ENCODE measurements around the gene ADIPOR1.

The ADIPOR1 gene

DNA sequence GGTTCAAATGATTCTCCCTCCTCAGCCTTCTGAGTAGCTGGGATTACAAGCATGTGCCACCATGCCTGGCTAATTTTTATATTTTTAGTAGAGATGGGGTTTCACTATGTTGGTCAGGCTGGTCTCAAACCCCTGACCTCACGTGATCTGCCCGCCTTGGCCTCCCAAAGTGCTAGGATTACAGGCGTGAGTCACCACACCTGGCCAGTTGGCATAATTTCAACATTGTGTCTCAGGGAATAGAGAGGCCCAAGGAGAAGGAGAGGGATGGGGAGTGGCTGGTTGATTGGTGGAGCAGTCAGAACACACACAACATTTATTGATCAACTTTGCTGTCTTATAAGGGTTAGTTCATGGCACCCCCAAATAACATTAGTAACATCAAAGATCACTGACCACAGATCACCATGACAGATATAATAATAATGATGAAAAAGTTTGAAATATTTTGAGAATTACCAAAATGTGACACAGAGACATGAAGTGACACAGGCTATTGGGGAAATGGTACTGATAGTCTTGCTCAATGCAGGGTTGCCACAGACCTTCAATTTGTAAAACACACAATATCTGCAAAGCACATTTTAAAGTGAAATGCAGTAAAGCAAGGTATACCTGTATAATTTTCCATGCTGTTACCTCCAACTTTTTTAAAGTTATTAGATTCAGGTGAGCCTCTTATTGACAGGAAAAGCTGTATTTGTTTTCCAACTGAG lies 24.8 kb upstream of the ADIPOR1 start:
- Histone ChIP-seq H3K36me3 (ENCODE audit: control insufficient read depth, insufficient read depth, low read length) (no peaks in the 10 kb centered on the region), H3K27ac (no peak overlapping the region), H2AFZ (no peak overlapping the region), H3K4me2 (ENCODE audit: low read length) (no peak overlapping the region), H3K9me3 (ENCODE audit: control insufficient read depth, low read length) (no peaks in the 10 kb centered on the region), H3K4me3 (ENCODE audit: low read depth, low read length) (no peak overlapping the region), H3K79me2 (no peaks in the 10 kb centered on the region), H3K27me3 (ENCODE audit: control insufficient read depth, insufficient read depth, low read length) (no peaks in the 10 kb centered on the region), H3K9ac (no peak overlapping the region), H3K4me1 (no peaks in the 10 kb centered on the region)
- TF ChIP-seq, protein P1, sequence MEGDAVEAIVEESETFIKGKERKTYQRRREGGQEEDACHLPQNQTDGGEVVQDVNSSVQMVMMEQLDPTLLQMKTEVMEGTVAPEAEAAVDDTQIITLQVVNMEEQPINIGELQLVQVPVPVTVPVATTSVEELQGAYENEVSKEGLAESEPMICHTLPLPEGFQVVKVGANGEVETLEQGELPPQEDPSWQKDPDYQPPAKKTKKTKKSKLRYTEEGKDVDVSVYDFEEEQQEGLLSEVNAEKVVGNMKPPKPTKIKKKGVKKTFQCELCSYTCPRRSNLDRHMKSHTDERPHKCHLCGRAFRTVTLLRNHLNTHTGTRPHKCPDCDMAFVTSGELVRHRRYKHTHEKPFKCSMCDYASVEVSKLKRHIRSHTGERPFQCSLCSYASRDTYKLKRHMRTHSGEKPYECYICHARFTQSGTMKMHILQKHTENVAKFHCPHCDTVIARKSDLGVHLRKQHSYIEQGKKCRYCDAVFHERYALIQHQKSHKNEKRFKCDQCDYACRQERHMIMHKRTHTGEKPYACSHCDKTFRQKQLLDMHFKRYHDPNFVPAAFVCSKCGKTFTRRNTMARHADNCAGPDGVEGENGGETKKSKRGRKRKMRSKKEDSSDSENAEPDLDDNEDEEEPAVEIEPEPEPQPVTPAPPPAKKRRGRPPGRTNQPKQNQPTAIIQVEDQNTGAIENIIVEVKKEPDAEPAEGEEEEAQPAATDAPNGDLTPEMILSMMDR (IDR thresholded peaks at IDR 0.05) = no peak

DNA sequence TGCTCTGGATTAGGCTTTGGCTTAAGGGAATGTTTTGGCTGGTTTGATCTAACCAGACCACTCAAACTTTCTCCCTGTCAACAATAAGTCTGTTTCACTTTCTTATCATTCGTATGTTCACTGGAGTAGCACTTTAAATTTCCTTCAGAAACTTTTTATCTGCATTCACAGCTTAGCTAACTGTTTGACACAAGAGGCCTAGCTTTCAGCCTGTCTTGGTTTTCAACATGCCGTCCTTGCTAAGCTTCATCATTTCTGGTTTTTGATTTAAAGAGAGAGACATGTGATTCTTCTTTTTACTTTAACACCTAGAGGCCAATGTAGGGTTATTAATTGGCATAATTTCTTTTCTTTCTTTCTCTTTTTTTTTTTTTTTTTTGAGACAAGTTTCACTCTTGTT lies 23.8 kb upstream of the ADIPOR1 start:
- Histone ChIP-seq H3K27ac (no peak overlapping the region), H3K9ac (no peak overlapping the region), H3K27me3 (ENCODE audit: control insufficient read depth, insufficient read depth, low read length) (no peaks in the 10 kb centered on the region), H3K9me3 (ENCODE audit: control insufficient read depth, low read length) (no peaks in the 10 kb centered on the region), H3K4me2 (ENCODE audit: low read length) (no peak overlapping the region), H3K4me1 (no peaks in the 10 kb centered on the region), H3K4me3 (ENCODE audit: low read depth, low read length) (no peak overlapping the region), H2AFZ (no peak overlapping the region), H3K79me2 (no peaks in the 10 kb centered on the region), H3K36me3 (ENCODE audit: control insufficient read depth, insufficient read depth, low read length) (no peaks in the 10 kb centered on the region)
- TF ChIP-seq, protein P1 (IDR thresholded peaks at IDR 0.05) = no peak

DNA sequence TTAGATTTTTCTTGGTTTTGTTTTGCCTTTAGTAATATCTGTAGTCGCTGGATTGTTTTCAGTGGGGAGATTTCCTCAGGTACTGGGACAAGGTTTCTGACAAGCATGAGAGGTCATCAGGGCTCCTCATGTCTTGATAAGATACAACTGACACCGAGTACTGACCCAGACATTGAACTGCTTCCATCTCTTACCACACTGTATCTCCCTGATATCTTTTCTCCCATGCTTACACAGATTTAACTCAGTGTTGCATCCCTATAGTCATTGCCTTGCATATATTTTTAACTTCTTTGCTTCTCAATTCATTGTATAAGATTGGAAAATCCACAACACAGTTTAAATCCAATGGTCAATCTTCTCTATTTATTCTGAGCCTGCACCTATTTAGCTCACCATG lies 21.3 kb upstream of the ADIPOR1 start:
- no peak overlapping the region for H3K27ac ChIP-seq
- H3K79me2 ChIP-seq = no peaks in the 10 kb centered on the region
- H3K27me3 ChIP-seq (ENCODE audit: control insufficient read depth, insufficient read depth, low read length) = no peaks in the 10 kb centered on the region
- no peak overlapping the region for H2AFZ ChIP-seq
- no peak overlapping the region for H3K9ac ChIP-seq
- TF ChIP-seq, protein P1 (IDR thresholded peaks at IDR 0.05) = no peak
- no peaks in the 10 kb centered on the region for H3K9me3 ChIP-seq (ENCODE audit: control insufficient read depth, low read length)
- no peak overlapping the region for H3K4me3 ChIP-seq (ENCODE audit: low read depth, low read length)
- no peak overlapping the region for H3K4me2 ChIP-seq (ENCODE audit: low read length)
- H3K36me3 ChIP-seq (ENCODE audit: control insufficient read depth, insufficient read depth, low read length) = no peaks in the 10 kb centered on the region
- H3K4me1 ChIP-seq = no peaks in the 10 kb centered on the region

DNA sequence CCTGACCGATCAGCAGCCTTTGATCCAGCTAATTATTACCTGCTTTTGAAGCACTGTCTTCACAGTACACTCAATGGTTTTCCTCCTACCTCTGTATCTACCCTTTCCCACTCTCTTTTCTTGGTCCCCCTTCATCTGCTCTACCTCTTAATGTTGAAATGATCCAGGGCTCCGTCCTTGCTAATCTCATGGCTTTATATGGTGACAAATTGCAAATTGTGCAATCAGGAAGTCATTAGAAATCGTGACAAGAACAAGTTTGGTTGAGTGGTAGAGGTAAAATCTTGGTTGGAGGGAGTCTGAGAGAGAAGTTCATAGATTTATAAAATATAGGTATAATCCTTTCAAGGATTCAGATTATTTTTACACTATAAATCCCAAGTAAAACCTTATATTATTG lies 18.5 kb upstream of the ADIPOR1 start:
- no peak overlapping the region for H3K27ac ChIP-seq
- no peak overlapping the region for H3K4me3 ChIP-seq (ENCODE audit: low read depth, low read length)
- H2AFZ ChIP-seq = no peak overlapping the region
- H3K36me3 ChIP-seq (ENCODE audit: control insufficient read depth, insufficient read depth, low read length) = no peaks in the 10 kb centered on the region
- H3K4me2 ChIP-seq (ENCODE audit: low read length) = no peak overlapping the region
- H3K9ac ChIP-seq = no peak overlapping the region
- TF ChIP-seq, protein P1 (IDR thresholded peaks at IDR 0.05) = no peak
- H3K79me2 ChIP-seq = no peaks in the 10 kb centered on the region
- no peaks in the 10 kb centered on the region for H3K27me3 ChIP-seq (ENCODE audit: control insufficient read depth, insufficient read depth, low read length)
- H3K9me3 ChIP-seq (ENCODE audit: control insufficient read depth, low read length) = no peaks in the 10 kb centered on the region
- no peaks in the 10 kb centered on the region for H3K4me1 ChIP-seq

DNA sequence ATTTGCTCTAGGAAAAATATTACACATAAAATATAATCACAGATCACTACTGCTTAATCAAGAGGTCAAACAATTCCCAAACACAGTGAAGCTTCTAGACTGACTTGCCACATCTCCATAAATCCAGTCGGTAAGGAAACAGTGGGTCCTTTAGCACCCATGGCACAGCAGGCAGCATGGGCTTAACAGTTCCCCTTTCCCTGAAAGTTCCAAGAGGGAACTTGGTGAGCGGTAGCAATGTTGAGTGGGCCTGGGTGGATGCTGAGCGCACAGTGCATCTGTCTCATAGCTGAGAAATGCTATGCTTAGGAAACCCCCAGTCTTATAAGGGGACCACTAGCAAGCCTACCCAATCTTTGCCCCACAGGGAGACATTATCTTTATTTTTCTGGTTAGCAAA lies 16.7 kb upstream of the ADIPOR1 start:
- TF ChIP-seq, protein P1 (IDR thresholded peaks at IDR 0.05) = no peak
- Histone ChIP-seq H3K36me3 (ENCODE audit: control insufficient read depth, insufficient read depth, low read length) (no peaks in the 10 kb centered on the region), H3K9me3 (ENCODE audit: control insufficient read depth, low read length) (no peaks in the 10 kb centered on the region)

More for the DNA sequence above, 16.7 kb upstream of the ADIPOR1 start:
- Histone ChIP-seq H3K9ac (no peak overlapping the region), H3K4me3 (ENCODE audit: low read depth, low read length) (no peak overlapping the region), H2AFZ (no peak overlapping the region), H3K4me1 (no peaks in the 10 kb centered on the region), H3K27ac (no peak overlapping the region), H3K79me2 (no peaks in the 10 kb centered on the region), H3K27me3 (ENCODE audit: control insufficient read depth, insufficient read depth, low read length) (no peaks in the 10 kb centered on the region), H3K4me2 (ENCODE audit: low read length) (no peak overlapping the region)
